Ectodermal cell (in vitro differentiated cells): Measurements from ENCODE around the gene VIPR2.
"Not testable (repeated sequence)": the region's sequence is repeated elsewhere in the genome, so short reads cannot be mapped to it uniquely, and the experiment has no call there.

Experiments used
- H3K27ac ChIP-seq: 2 replicates; pipeline ENCODE4 v1.7.0; 2013; ENCODE audit warnings: mild to moderate bottlenecking, low read depth, low read length; ENCODE audit not compliant: insufficient read depth, poor library complexity, severe bottlenecking
- H3K27me3 ChIP-seq: 2 replicates; pipeline ENCODE4 v1.7.0; 2013; ENCODE audit warnings: mild to moderate bottlenecking, low read length; ENCODE audit not compliant: insufficient read depth, control insufficient read depth, poor library complexity, severe bottlenecking
- H3K36me3 ChIP-seq: one replicate; pipeline ENCODE4 v1.7.0; 2013; ENCODE audit warnings: low read length; ENCODE audit not compliant: control insufficient read depth, insufficient read depth
- H3K4me1 ChIP-seq: one replicate; pipeline ENCODE4 v1.7.0; 2013; ENCODE audit warnings: low read length; ENCODE audit not compliant: control insufficient read depth, insufficient read depth
- H3K4me3 ChIP-seq: 2 replicates; pipeline ENCODE4 v1.7.0; 2013; ENCODE audit warnings: low read depth, low read length, control low read depth; ENCODE audit not compliant: insufficient read depth
- H3K9me3 ChIP-seq: 2 replicates; pipeline ENCODE4 v1.7.0; 2013; ENCODE audit warnings: mild to moderate bottlenecking, low read length, moderate library complexity; ENCODE audit not compliant: control insufficient read depth
- WGBS, 2 experiments: methylation state at CpG; one replicate each; pipeline ENCODE4 v1.1.7; 2013; ENCODE audit warnings: missing lambda C conversion rate in 2 of 2; 5-methylcytosine and 5-hydroxymethylcytosine counted together

Gene VIPR2

DNA sequence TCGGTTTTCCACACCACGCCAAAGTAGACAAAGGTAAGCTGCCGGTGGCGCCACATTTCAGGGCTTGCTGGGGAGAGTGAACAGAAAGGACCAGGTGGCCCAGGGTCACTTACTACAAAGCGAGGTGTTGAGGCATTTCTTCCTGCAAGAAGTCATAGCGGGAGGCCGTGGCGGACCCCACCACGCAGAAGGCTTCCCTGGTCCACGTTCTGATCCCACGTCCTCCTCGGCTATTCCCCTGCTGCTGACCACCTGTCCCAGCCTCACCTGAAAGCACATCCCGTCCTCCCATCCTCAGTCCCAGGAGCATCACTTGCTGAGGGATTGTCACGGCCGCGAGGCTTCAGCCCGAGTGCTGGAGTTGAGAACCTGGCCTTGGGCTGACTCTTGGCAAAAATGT is 149.2 kb downstream of the VIPR2 start:
- no peaks in the 10 kb centered on the region for H3K36me3 ChIP-seq
- no peaks in the 10 kb centered on the region for H3K4me1 ChIP-seq
- H3K27me3 ChIP-seq = peaks cover 55% of the 10 kb centered on the region
- WGBS, 2 experiments = 90 to 91% methylated on average over 17 of the region's 17 CpGs
- H3K4me3 ChIP-seq = no peak overlapping the region
- no peaks in the 10 kb centered on the region for H3K9me3 ChIP-seq
- H3K27ac ChIP-seq = no peak overlapping the region

DNA sequence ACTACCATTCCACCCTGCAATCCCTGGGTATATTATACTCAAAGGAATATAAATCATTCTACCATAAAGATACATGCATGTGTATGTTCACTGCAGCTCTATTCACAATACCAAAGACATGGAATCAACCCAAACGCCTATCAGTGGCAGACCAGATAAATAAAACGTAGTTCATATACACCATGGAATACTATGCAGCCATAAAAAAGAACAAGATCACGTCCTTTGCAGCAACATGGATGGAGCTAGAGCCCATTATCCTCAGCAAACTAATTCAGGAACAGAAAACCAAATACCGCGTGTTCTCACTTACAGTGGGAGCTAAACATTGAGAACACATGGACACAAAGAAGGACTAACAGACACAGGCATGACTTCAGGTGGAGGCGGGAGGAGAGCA is 150.0 kb downstream of the VIPR2 start:
- Histone ChIP-seq H3K36me3 (no peaks in the 10 kb centered on the region), H3K4me1 (no peaks in the 10 kb centered on the region), H3K27ac (no peak overlapping the region), H3K9me3 (no peaks in the 10 kb centered on the region), H3K27me3 (peaks cover 55% of the 10 kb centered on the region), H3K4me3 (no peak overlapping the region)
- WGBS, 2 experiments = 83 to 86% methylated on average over 6 of the region's 6 CpGs

DNA sequence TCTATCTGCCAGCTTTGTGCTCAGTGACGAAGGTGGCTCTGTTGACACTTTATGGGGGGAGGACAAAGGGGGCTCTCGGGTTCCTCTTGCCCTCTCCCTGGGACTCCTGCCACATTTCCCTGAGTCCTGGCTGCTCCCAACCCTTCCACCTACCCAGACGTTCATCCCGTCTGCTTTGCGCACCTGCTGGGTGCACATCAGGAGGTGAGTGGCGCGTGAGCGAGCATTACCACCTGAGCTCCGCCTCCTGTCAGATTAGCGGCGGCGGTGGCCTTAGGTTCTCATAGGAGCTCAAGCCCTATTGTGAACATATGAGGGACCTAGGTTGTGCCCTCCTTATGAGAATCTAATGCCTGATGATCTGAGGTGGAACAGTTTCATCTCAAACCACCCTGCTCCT is 151.1 kb downstream of the VIPR2 start:
- Histone ChIP-seq H3K4me1 (no peaks in the 10 kb centered on the region), H3K36me3 (no peaks in the 10 kb centered on the region), H3K27me3 (peaks cover 55% of the 10 kb centered on the region), H3K27ac (no peak overlapping the region), H3K9me3 (no peaks in the 10 kb centered on the region), H3K4me3 (no peak overlapping the region)
- WGBS, 2 experiments = 86 to 92% methylated on average over 12 of the region's 12 CpGs

DNA sequence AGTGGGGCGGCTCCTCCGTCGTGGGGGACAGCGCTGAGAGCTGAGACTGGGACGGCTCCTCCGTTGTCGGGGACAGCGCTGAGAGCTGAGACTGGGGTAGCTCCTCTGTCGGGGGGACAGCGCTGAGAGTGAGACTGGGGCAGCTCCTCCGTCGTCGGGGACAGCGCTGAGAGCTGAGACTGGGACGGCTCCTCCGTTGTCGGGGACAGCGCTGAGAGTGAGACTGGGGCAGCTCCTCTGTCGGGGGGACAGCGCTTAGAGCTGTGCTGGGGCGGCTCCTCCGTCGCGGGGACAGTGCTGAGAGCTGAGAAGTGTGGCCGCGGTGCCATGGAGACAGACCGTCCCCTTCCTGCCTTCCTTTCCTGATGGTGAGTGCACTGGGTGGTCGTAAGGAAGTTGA is 151.9 kb downstream of the VIPR2 start:
- Histone ChIP-seq H3K9me3 (no peaks in the 10 kb centered on the region), H3K27me3 (peaks cover 55% of the 10 kb centered on the region), H3K4me3 (no peak overlapping the region), H3K4me1 (no peaks in the 10 kb centered on the region), H3K36me3 (no peaks in the 10 kb centered on the region), H3K27ac (no peak overlapping the region)
- WGBS, 2 experiments = 55 to 58% methylated on average over 28 of the region's 28 CpGs

DNA sequence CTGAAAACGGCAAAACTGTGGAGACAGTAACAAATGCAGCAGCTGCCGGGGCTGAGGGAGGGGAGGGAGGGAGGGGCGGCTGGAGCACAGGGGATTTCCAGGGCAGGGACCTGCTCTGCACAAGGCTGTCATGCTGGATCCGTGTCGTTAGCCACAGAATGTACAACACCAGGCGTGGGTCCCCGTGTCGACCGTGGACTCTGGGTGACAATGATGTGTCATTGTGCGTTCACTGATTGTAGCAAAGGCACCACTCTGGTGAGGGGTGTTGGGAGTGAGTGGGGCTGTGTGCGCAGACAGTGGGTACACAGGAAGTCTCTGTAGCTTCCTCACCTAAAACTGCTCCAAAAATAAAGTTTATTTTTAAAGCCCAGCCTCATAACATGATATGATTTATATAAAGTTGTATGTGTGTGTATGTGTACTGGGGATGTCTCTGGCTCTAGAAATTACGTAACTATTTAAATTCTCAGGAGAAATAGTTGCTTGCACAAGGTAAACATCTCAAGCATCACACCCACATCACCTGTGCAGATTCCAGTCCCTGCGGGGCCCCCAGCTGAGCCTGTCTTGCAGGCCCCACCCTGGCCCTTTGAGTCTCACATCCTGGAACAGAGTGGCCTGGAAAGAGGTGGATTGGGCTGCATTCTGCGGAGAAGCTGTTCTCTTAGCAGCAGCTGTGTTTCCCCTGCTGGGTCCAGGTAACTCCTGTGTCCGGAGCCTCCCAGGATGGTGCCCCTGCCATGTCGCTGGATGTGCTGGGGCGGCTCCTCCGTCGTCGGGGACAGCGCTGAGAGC is 152.6 kb downstream of the VIPR2 start:
- WGBS, 2 experiments = 69 to 70% methylated on average over 21 of the region's 21 CpGs
- H3K27me3 ChIP-seq = peaks cover 47% of the 10 kb centered on the region
- no peaks in the 10 kb centered on the region for H3K4me1 ChIP-seq

DNA sequence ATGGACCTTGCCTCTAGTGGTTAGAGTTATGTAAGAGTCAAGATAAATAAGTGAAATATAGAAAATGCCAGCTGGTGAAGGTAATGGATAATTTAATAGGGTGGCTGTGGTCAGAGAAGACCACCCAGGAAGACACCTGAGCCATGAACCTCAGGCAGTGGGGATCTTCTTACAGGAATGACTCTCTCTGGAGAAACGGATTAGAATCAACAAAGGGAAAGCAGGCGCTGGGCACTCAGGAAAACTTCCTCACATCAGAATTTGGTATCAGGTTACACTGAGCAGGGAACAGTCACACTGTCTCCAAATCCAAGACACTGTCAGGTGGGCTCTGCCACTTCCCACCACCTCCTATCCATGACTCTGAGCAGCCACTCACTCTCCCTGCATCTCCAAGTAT is 155.7 kb downstream of the VIPR2 start:
- H3K27ac ChIP-seq = no peak overlapping the region
- H3K36me3 ChIP-seq = no peaks in the 10 kb centered on the region
- no peak overlapping the region for H3K4me3 ChIP-seq
- peaks cover 27% of the 10 kb centered on the region for H3K27me3 ChIP-seq
- H3K4me1 ChIP-seq = no peaks in the 10 kb centered on the region
- 70 to 82% methylated on average over 2 of the region's 2 CpGs for WGBS, 2 experiments
- peaks cover 5% of the 10 kb centered on the region for H3K9me3 ChIP-seq

More for the DNA sequence above, 152.6 kb downstream of the VIPR2 start:
- Histone ChIP-seq H3K27ac (no peak overlapping the region), H3K36me3 (no peaks in the 10 kb centered on the region), H3K9me3 (no peaks in the 10 kb centered on the region), H3K4me3 (no peak overlapping the region)

DNA sequence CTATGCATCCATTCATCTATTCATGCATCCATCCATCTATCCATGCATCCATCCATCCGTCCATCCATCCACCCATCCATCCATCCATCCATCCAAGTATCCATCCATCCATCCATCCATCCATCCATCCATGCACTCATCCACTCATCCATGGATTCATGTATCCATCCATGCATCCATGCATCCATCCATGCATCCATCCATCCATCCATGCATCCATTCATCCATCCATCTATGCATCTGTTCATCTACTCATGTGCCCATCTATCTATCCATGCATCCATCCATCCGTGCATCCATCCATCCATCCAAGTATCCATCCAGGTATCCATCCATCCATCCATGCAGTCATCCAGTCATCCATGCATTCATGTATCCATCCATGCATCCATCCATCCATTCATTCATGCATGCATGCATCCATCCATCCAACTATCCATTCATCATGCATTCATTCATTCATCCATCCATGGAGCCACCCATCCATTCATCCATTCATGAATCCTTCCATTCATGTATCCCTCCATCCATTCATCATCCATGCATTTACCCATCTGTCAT is 156.3 kb downstream of the VIPR2 start:
- Histone ChIP-seq H3K4me3 (no peak overlapping the region), H3K27me3 (peaks cover 21% of the 10 kb centered on the region), H3K36me3 (no peaks in the 10 kb centered on the region), H3K9me3 (peaks cover 5% of the 10 kb centered on the region), H3K4me1 (no peaks in the 10 kb centered on the region), H3K27ac (no peak overlapping the region)
- 73 to 76% methylated on average over 2 of the region's 2 CpGs for WGBS, 2 experiments

DNA sequence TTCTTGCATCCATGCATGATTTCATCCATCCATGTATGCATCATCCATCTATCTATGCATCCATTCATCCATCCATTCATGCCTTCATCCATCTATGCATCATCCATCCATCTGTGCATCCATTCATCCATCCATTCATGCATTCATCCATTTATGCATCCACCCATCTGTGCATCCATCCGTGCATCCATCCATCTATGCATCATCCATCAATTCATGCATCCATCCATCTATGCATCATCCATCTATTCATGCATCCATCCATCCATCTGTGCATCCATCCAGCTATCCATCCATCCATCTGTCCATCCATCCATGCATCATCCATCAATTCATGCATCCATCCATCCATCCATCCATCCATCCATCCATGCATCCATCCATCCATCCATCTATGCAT is 157.0 kb downstream of the VIPR2 start:
- WGBS, 2 experiments = 50 to 66% methylated on average over 1 of the region's 1 CpG

DNA sequence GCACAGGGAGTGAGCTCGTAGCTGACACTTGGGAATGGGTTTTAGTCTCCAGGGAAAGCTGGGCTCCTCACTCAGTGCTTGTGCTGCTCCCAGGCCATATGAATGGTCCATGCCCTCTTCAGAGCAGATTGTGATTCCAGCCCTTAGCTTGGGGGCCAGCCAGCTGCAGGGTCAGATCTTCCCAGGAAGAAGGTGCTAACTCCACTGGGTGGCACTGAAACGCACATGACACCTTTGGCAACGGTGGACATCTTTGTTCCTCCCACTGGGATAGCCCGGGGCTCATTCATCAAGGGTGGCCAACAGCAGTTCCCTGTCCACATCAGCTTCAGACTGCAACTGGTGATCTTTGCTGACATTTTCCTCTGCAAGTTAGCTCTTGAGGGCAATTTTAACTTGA is 159.1 kb downstream of the VIPR2 start:
- Histone ChIP-seq H3K9me3 (peaks cover 8% of the 10 kb centered on the region), H3K36me3 (no peaks in the 10 kb centered on the region), H3K27me3 (no peaks in the 10 kb centered on the region), H3K4me3 (no peak overlapping the region), H3K27ac (no peak overlapping the region), H3K4me1 (no peaks in the 10 kb centered on the region)
- 63 to 70% methylated on average over 4 of the region's 4 CpGs for WGBS, 2 experiments

More for the DNA sequence above, 157.0 kb downstream of the VIPR2 start:
- Histone ChIP-seq H3K27me3 (peaks cover 14% of the 10 kb centered on the region), H3K9me3 (peaks cover 5% of the 10 kb centered on the region), H3K27ac (no peak overlapping the region), H3K4me3 (no peak overlapping the region), H3K4me1 (no peaks in the 10 kb centered on the region), H3K36me3 (no peaks in the 10 kb centered on the region)

DNA sequence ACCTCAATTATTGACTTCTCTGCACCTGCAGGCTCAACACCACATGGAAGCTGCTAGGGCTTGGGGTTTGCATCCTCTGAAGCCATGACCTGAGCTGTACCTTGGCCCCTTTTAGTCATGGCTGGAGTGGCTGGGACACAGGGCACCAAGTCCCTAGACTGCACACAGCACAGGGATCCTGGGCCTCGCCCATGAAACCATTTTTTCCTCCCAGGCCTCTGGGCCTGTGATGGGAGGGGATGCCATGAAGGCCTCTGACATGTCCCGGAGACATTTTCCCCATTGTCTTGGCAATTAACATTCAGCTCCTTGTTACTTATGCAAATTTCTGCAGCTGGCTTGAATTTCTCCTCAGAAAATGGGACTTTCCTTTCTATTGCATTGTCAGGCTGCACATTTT is 160.7 kb downstream of the VIPR2 start:
- WGBS, 2 experiments = 66 to 71% methylated on average over 2 of the region's 2 CpGs
- H3K27ac ChIP-seq = not testable (repeated sequence)

More for the DNA sequence above, 160.7 kb downstream of the VIPR2 start:
- not testable (repeated sequence) for H3K9me3 ChIP-seq, H3K4me3 ChIP-seq, H3K36me3 ChIP-seq, H3K27me3 ChIP-seq, H3K4me1 ChIP-seq
